IMR-90 (cell line): ENCODE measurements around the gene FOXP1. TPM values are rescaled to one million over a fixed set of nuclear protein-coding genes. Genes with fewer than 3 reads are reported as not detected.

Experiments used
- ATAC-seq: fragments of 200-7000 bp; cut with Tn5 transposase; 2 replicates; pipeline ENCODE4 v1.9.1; 2020; ENCODE audit warnings: low read depth, mild to moderate bottlenecking, moderate library complexity
- BruUV-seq: library from RNA; stranded (reverse); fragments of 400-500 nt; replicated peaks from 2 replicates; lab custom pipeline; 2021; lab: Mats Ljungman, UMichigan
- CTCF ChIA-PET: fragments of 300-600 bp; formaldehyde crosslinking; extraction: SDS; loops from one replicate; lab custom pipeline; 2021; ENCODE audit warnings: antibody characterized with exemption; lab: Yijun Ruan, JAX
- POLR2A ChIA-PET: fragments of 300-600 bp; sonication (Branson Sonifier 250); formaldehyde crosslinking; loops from one replicate; lab custom pipeline; 2022; ENCODE audit warnings: antibody characterized with exemption; ENCODE audit not compliant: unreplicated experiment; lab: Charles Lee
- DNase-seq: peaks from one replicate; pipeline ENCODE4 v3.0.0; 2013
- H2AFZ ChIP-seq: replicated peaks from 2 replicates; pipeline ENCODE3; 2013; ENCODE audit warnings: low read length, mild to moderate bottlenecking; ENCODE audit not compliant: poor library complexity
- H2AK5ac ChIP-seq: 2 replicates; pipeline ENCODE4 v1.6.1; 2013; ENCODE audit warnings: low read depth, low read length, inconsistent platforms
- H2AK9ac ChIP-seq: replicated peaks from 2 replicates; pipeline ENCODE3; 2013; ENCODE audit warnings: mild to moderate bottlenecking, low read depth, low read length, moderate library complexity; ENCODE audit not compliant: poor library complexity
- H2BK120ac ChIP-seq: 2 replicates; pipeline ENCODE4 v1.6.1; 2013; ENCODE audit warnings: low read depth, low read length, inconsistent platforms
- H2BK15ac ChIP-seq: 3 replicates; pipeline ENCODE4 v1.6.1; 2013; ENCODE audit warnings: low read depth, low read length, inconsistent platforms
- H2BK20ac ChIP-seq: 2 replicates; pipeline ENCODE4 v1.6.1; 2013; ENCODE audit warnings: low read depth, mild to moderate bottlenecking, inconsistent platforms, low read length, moderate library complexity
- H2BK5ac ChIP-seq: 2 replicates; pipeline ENCODE4 v1.6.1; 2013; ENCODE audit warnings: mild to moderate bottlenecking, low read depth, low read length, inconsistent platforms; ENCODE audit not compliant: poor library complexity, severe bottlenecking
- H3K14ac ChIP-seq: replicated peaks from 2 replicates; pipeline ENCODE4 v1.6.1; 2013; ENCODE audit warnings: low read depth, low read length, inconsistent platforms
- H3K18ac ChIP-seq: 2 replicates; pipeline ENCODE4 v1.6.1; 2013; ENCODE audit warnings: low read depth, low read length, control low read depth
- H3K23ac ChIP-seq: 2 replicates; pipeline ENCODE4 v1.6.1; 2013; ENCODE audit warnings: low read depth, low read length, inconsistent platforms
- H3K27ac ChIP-seq: 2 replicates; pipeline ENCODE4 v1.5.1; 2013; ENCODE audit warnings: mild to moderate bottlenecking, control low read depth, low read length; ENCODE audit not compliant: insufficient read depth
- H3K27me3 ChIP-seq: 2 replicates; pipeline ENCODE4 v1.6.1; 2013; ENCODE audit warnings: low read length; ENCODE audit not compliant: control insufficient read depth, insufficient read depth
- H3K36me3 ChIP-seq: 2 replicates; pipeline ENCODE4 v1.6.1; 2013; ENCODE audit warnings: low read length, mixed read lengths; ENCODE audit not compliant: control insufficient read depth, insufficient read depth
- H3K4ac ChIP-seq: 2 replicates; pipeline ENCODE4 v1.6.1; 2013; ENCODE audit warnings: low read depth, low read length, inconsistent platforms
- H3K4me1 ChIP-seq: 2 replicates; pipeline ENCODE4 v1.6.1; 2013; ENCODE audit warnings: low read length, mixed read lengths; ENCODE audit not compliant: control insufficient read depth, insufficient read depth
- H3K4me2 ChIP-seq: 2 replicates; pipeline ENCODE4 v1.6.1; 2013; ENCODE audit warnings: low read depth, mild to moderate bottlenecking, control low read depth, low read length, moderate library complexity
- H3K4me3 ChIP-seq: 2 replicates; pipeline ENCODE4 v1.5.1; 2013; ENCODE audit warnings: low read depth, mild to moderate bottlenecking, control low read depth, low read length, moderate library complexity; ENCODE audit not compliant: insufficient read depth
- H3K56ac ChIP-seq: 2 replicates; pipeline ENCODE4 v1.6.1; 2013; ENCODE audit warnings: low read length, inconsistent platforms; ENCODE audit not compliant: insufficient read depth; ENCODE audit errors: extremely low read depth
- H3K79me1 ChIP-seq, 2 experiments: 2 replicates each; pipeline ENCODE4 v1.6.1; 2013; ENCODE audit warnings: low read length in 2 of 2, inconsistent platforms in 1 of 2, low read depth in 1 of 2
- H3K9ac ChIP-seq: 2 replicates; pipeline ENCODE4 v1.6.1; 2013; ENCODE audit warnings: low read depth, low read length, control low read depth
- H3K9me1 ChIP-seq: 2 replicates; pipeline ENCODE4 v1.6.1; 2013; ENCODE audit warnings: low read length, inconsistent platforms; ENCODE audit not compliant: insufficient read depth
- H3K9me3 ChIP-seq: 2 replicates; pipeline ENCODE4 v1.6.1; 2013; ENCODE audit warnings: low read length; ENCODE audit not compliant: control insufficient read depth, insufficient read depth
- H4K20me1 ChIP-seq: 2 replicates; pipeline ENCODE4 v1.6.1; 2013; ENCODE audit warnings: low read length, inconsistent platforms; ENCODE audit not compliant: insufficient read depth
- H4K5ac ChIP-seq: 2 replicates; pipeline ENCODE4 v1.6.1; 2013; ENCODE audit warnings: mild to moderate bottlenecking, low read depth, low read length, control low read depth
- H4K8ac ChIP-seq, 2 experiments: 2 replicates each; pipeline ENCODE4 v1.6.1; 2013; ENCODE audit warnings: low read depth in 2 of 2, low read length in 2 of 2, control low read depth in 1 of 2, inconsistent platforms in 1 of 2
- H4K91ac ChIP-seq: 2 replicates; pipeline ENCODE4 v1.6.1; 2013; ENCODE audit warnings: low read depth, low read length, inconsistent platforms; ENCODE audit not compliant: insufficient read depth
- MXI1 ChIP-seq: IDR thresholded peaks from 2 replicates; pipeline ENCODE4 v1.6.1; 2012; ENCODE audit warnings: low read depth, mild to moderate bottlenecking, low read length, moderate library complexity, borderline replicate concordance
- SMC3 ChIP-seq: fragments of 150-350 bp; IDR thresholded peaks from 2 replicates; pipeline ENCODE4 v1.6.1; 2016; ENCODE audit warnings: low read depth, mild to moderate bottlenecking, antibody characterized with exemption, low read length, moderate library complexity
- WGBS, 2 experiments: methylation state at CpG; one replicate each; pipeline versions ENCODE4 v1.1.5 to v1.1.7; 2013; ENCODE audit warnings: missing lambda C conversion rate in 2 of 2; ENCODE audit not compliant: insufficient read length in 1 of 2; ENCODE audit errors: extremely low coverage in 2 of 2; 5-methylcytosine and 5-hydroxymethylcytosine counted together
- dilution Hi-C: fragments of 300-500 bp; cut with HindIII; formaldehyde crosslinking; loops from one replicate; pipeline ENCODE4 v1.14.3; 2018; ENCODE audit warnings: low sequenced_read_pairs; ENCODE audit not compliant: unreplicated experiment
- in situ Hi-C: fragments of 300-500 bp; cut with MboI; formaldehyde crosslinking; loops from 3 replicates; pipeline ENCODE4 v1.14.3; 2019; ENCODE audit warnings: low sequenced_read_pairs, inconsistent platforms, mixed read lengths
- intact Hi-C: fragments of 100-400 bp; cut with micrococcal nuclease; formaldehyde crosslinking; loops from 2 replicates; pipeline ENCODE4 v1.10.0; 2022
- polyA plus RNA-seq, 3 experiments: library from polyadenylated mRNA; depleted of rRNA; stranded (reverse); fragments of >200 nt; gene quantifications; 2 replicates each; pipeline ENCODE4 v1.2.3, GENCODE V29; 2012; ENCODE audit warnings: low replicate concordance in 1 of 3
- total RNA-seq: library from RNA; depleted of rRNA; stranded (reverse); fragments of >200 nt; gene quantifications from 2 replicates; pipeline ENCODE4 v1.2.3, GENCODE V29; 2012

FOXP1 gene
- total and polyA plus RNA-seq, 2 of the 4 experiments (the other 2 are of a cell fraction): 37.0 to 132 TPM

GRCh38 chr3:71616571-71617021 lies 33.1 kb upstream of the FOXP1 start:
- BruUV-seq: no TSS peak
- no peaks in the 10 kb centered on the region for H3K79me1 ChIP-seq
- intact Hi-C loops (no loop called here), dilution Hi-C loops (no loop called here), in situ Hi-C loops (loop anchor here (25.0 kb wide), 1 partner anchor 904 kb away; no protein-coding TSS in a partner anchor)
- H2AFZ ChIP-seq: no peak overlapping the region
- H3K9me3 ChIP-seq: no peaks in the 10 kb centered on the region
- no peak overlapping the region for H3K23ac ChIP-seq
- H4K20me1 ChIP-seq: no peaks in the 10 kb centered on the region
- no peak overlapping the region for H2BK120ac ChIP-seq
- no peak overlapping the region for H3K4ac ChIP-seq
- no peak overlapping the region for H3K9ac ChIP-seq
- no peak overlapping the region for H2BK20ac ChIP-seq
- ATAC-seq: no peak
- H4K5ac ChIP-seq: no peak overlapping the region
- H3K56ac ChIP-seq: no peak overlapping the region
- no peaks in the 10 kb centered on the region for H3K36me3 ChIP-seq
- H4K8ac ChIP-seq: no peak overlapping the region
- H2BK5ac ChIP-seq: no peak overlapping the region
- H2AK9ac ChIP-seq: peak overlapping the region; percentile 69
- ChIA-PET CTCF (no interaction called here), POLR2A (no interaction called here)
- no peak overlapping the region for H3K18ac ChIP-seq
- 80% methylated on average over 1 of the region's 6 CpGs; no CpG with 5 or more reads in 1 of the 2 experiments for WGBS, 2 experiments
- no peaks in the 10 kb centered on the region for H3K9me1 ChIP-seq
- TF ChIP-seq SMC3 (no peak), MXI1 (no peak)
- no peak overlapping the region for H3K14ac ChIP-seq
- H3K4me2 ChIP-seq: no peak overlapping the region
- no peak overlapping the region for H2AK5ac ChIP-seq
- H3K27me3 ChIP-seq: peaks cover 30% of the 10 kb centered on the region
- no peak overlapping the region for H4K91ac ChIP-seq
- H3K4me1 ChIP-seq: no peaks in the 10 kb centered on the region
- H3K4me3 ChIP-seq: no peak overlapping the region
- DNase-seq: no peak
- no peak overlapping the region for H3K27ac ChIP-seq
- no peak overlapping the region for H2BK15ac ChIP-seq
